ENCODE measurements around the gene FDX2. TPM values are rescaled to one million over a fixed set of nuclear protein-coding genes. Genes with fewer than 3 reads are reported as not detected.

FDX2 gene
- polyA plus RNA-seq, 4 donors: 15.1 to 22.9 (median 18.0) TPM

DNA sequence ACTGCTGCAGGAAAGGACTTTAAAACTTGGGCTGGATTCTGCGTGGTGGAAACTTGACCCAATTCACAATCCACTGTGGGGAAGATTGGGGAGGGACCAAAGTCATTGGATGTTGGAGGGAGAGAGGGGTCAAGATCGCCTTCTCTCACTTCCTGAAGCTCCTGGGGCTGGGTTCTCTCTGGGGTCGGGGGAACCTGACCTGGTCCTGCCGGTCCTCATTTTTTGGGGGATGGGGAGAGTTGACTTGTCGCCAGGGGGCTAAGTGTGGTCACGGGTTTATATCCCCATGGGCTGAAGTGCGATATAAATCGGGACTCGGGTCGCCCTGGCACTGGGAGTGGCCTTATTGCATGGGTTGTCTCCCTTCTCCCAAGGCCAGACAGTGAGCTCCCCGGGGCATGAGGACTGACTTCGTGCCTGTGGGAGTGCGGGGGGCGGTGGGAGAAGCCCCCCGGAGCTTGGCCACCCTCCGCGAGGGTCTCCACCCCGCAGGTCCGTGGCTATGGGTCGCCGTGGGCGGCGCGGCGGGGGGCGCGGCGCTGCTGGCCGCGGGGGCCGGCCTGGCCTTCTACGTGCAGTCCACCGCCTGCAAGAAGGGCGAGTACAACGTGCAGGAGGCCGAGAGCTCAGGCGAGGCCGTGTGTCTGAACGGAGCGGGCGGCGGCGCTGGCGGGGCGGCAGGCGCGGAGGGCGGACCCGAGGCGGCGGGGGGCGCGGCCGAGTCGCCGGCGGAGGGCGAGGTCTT, 19.8 kb downstream of the FDX2 start:
- Histone ChIP-seq H3K9me3 (ENCODE audit: control insufficient read depth in 2 of 2, insufficient read depth in 1 of 2, low read depth in 1 of 2, low read length in 1 of 2) (peaks cover 0 to 8% of the 10 kb centered on the region in 2 donors), H3K4me1 (ENCODE audit: control insufficient read depth in 3 of 3, insufficient read depth in 2 of 3, low read depth in 1 of 3, low read length in 2 of 3) (peaks cover 0 to 24% (median 5%) of the 10 kb centered on the region in 3 donors), H3K4me3 (ENCODE audit: low read depth in 1 of 3, low read length in 3 of 3) (peak overlapping the region in 1 of 3 donors; percentile 29), H3K27me3 (ENCODE audit: control insufficient read depth in 3 of 3, insufficient read depth in 3 of 3, low read length in 3 of 3) (peaks cover 4 to 67% (median 31%) of the 10 kb centered on the region in 3 donors), H3K36me3 (ENCODE audit: control insufficient read depth in 3 of 3, insufficient read depth in 2 of 3, low read depth in 1 of 3, low read length in 3 of 3) (no peaks in the 10 kb centered on the region), H3K27ac (ENCODE audit: low read depth in 1 of 3, low read length in 2 of 3) (no peak overlapping the region)
- DNase-seq: peak in 1 of 2 donors; percentile 59
- no peak for FAIRE-seq
- WGBS, 3 donors: 6 to 7% (median 6%) methylated on average over 30 to 58 of the region's 58 CpGs

DNA sequence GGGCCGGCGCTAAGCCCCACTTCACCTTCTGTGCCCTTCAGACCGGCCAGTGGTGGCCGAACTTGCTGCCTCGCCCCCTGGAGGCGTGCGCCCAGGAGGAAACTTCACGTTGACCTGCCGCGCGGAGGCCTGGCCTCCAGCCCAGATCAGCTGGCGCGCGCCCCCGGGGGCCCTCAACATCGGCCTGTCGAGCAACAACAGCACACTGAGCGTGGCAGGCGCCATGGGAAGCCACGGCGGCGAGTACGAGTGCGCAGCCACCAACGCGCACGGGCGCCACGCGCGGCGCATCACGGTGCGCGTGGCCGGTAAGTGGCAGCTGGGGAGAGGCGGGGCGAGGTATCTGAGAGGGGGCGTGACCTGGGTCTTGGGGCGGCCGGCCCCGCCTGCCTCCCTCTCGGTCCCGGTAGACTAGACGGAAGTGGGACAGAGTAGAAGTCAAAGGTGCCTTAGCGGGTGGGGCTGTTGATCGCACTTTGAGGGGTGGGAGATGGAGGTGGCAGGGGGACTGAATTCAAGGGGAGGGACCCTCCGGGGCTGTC, 20.4 kb downstream of the FDX2 start:
- Histone ChIP-seq H3K4me1 (ENCODE audit: control insufficient read depth in 3 of 3, insufficient read depth in 2 of 3, low read depth in 1 of 3, low read length in 2 of 3) (peaks cover 0 to 30% (median 8%) of the 10 kb centered on the region in 3 donors), H3K9me3 (ENCODE audit: control insufficient read depth in 2 of 2, insufficient read depth in 1 of 2, low read depth in 1 of 2, low read length in 1 of 2) (peaks cover 0 to 11% of the 10 kb centered on the region in 2 donors), H3K4me3 (ENCODE audit: low read depth in 1 of 3, low read length in 3 of 3) (peak overlapping the region in 1 of 3 donors; percentile 29), H3K27me3 (ENCODE audit: control insufficient read depth in 3 of 3, insufficient read depth in 3 of 3, low read length in 3 of 3) (peaks cover 4 to 73% (median 36%) of the 10 kb centered on the region in 3 donors), H3K27ac (ENCODE audit: low read depth in 1 of 3, low read length in 2 of 3) (no peak overlapping the region), H3K36me3 (ENCODE audit: control insufficient read depth in 3 of 3, insufficient read depth in 2 of 3, low read depth in 1 of 3, low read length in 3 of 3) (no peaks in the 10 kb centered on the region)
- FAIRE-seq: no peak
- DNase-seq: peak; percentile 52 to 63
- 1 to 2% (median 2%) methylated on average over 47 to 48 of the region's 48 CpGs for WGBS, 3 donors

DNA sequence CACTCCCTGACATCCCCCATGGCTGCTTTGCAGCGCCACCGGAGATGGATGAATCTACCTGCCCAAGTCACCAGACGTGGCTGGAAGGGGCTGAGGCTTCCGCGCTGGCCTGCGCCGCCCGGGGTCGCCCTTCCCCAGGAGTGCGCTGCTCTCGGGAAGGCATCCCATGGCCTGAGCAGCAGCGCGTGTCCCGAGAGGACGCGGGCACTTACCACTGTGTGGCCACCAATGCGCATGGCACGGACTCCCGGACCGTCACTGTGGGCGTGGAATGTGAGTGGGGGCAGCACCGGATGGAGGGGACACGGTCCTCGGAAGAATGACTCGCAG, 21.5 kb downstream of the FDX2 start:
- peaks cover 0 to 11% of the 10 kb centered on the region in 2 donors for H3K9me3 ChIP-seq (ENCODE audit: control insufficient read depth in 2 of 2, insufficient read depth in 1 of 2, low read depth in 1 of 2, low read length in 1 of 2)
- FAIRE-seq: no peak
- no peaks in the 10 kb centered on the region for H3K36me3 ChIP-seq (ENCODE audit: control insufficient read depth in 3 of 3, insufficient read depth in 2 of 3, low read depth in 1 of 3, low read length in 3 of 3)
- H3K4me3 ChIP-seq (ENCODE audit: low read depth in 1 of 3, low read length in 3 of 3): no peak overlapping the region
- no peak overlapping the region for H3K27ac ChIP-seq (ENCODE audit: low read depth in 1 of 3, low read length in 2 of 3)
- DNase-seq: peak in 1 of 2 donors; percentile 39
- WGBS, 3 donors: 8 to 12% (median 8%) methylated on average over 25 of the region's 25 CpGs
- H3K4me1 ChIP-seq (ENCODE audit: control insufficient read depth in 3 of 3, insufficient read depth in 2 of 3, low read depth in 1 of 3, low read length in 2 of 3): peaks cover 0 to 36% (median 8%) of the 10 kb centered on the region in 3 donors
- peaks cover 4 to 76% (median 43%) of the 10 kb centered on the region in 3 donors for H3K27me3 ChIP-seq (ENCODE audit: control insufficient read depth in 3 of 3, insufficient read depth in 3 of 3, low read length in 3 of 3)

DNA sequence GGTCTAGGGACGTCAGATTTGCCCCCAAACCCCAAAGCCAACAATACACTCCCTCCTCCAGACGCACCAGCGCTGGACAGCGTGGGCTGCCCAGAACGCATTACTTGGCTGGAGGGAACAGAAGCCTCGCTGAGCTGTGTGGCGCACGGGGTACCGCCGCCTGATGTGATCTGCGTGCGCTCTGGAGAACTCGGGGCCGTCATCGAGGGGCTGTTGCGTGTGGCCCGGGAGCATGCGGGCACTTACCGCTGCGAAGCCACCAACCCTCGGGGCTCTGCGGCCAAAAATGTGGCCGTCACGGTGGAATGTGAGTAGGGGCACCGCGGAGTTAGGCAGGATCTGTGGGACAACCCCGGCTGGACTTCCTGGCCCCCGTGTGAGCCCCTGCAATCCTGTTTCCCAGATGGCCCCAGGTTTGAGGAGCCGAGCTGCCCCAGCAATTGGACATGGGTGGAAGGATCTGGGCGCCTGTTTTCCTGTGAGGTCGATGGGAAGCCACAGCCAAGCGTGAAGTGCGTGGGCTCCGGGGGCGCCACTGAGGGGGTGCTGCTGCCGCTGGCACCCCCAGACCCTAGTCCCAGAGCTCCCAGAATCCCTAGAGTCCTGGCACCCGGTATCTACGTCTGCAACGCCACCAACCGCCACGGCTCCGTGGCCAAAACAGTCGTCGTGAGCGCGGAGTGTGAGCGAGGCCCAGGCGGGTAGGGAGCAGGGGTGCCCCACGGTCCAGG, 22.0 kb downstream of the FDX2 start:
- no peaks in the 10 kb centered on the region for H3K36me3 ChIP-seq (ENCODE audit: control insufficient read depth in 3 of 3, insufficient read depth in 2 of 3, low read depth in 1 of 3, low read length in 3 of 3)
- H3K27me3 ChIP-seq (ENCODE audit: control insufficient read depth in 3 of 3, insufficient read depth in 3 of 3, low read length in 3 of 3): peaks cover 4 to 80% (median 45%) of the 10 kb centered on the region in 3 donors
- FAIRE-seq (no peak), DNase-seq (no peak)
- peaks cover 0 to 42% (median 8%) of the 10 kb centered on the region in 3 donors for H3K4me1 ChIP-seq (ENCODE audit: control insufficient read depth in 3 of 3, insufficient read depth in 2 of 3, low read depth in 1 of 3, low read length in 2 of 3)
- H3K9me3 ChIP-seq (ENCODE audit: control insufficient read depth in 2 of 2, insufficient read depth in 1 of 2, low read depth in 1 of 2, low read length in 1 of 2): peaks cover 0 to 11% of the 10 kb centered on the region in 2 donors
- no peak overlapping the region for H3K27ac ChIP-seq (ENCODE audit: low read depth in 1 of 3, low read length in 2 of 3)
- 18 to 30% (median 26%) methylated on average over 48 to 49 of the region's 49 CpGs for whole genome bisulfite sequencing, 3 donors
- no peak overlapping the region for H3K4me3 ChIP-seq (ENCODE audit: low read depth in 1 of 3, low read length in 3 of 3)

DNA sequence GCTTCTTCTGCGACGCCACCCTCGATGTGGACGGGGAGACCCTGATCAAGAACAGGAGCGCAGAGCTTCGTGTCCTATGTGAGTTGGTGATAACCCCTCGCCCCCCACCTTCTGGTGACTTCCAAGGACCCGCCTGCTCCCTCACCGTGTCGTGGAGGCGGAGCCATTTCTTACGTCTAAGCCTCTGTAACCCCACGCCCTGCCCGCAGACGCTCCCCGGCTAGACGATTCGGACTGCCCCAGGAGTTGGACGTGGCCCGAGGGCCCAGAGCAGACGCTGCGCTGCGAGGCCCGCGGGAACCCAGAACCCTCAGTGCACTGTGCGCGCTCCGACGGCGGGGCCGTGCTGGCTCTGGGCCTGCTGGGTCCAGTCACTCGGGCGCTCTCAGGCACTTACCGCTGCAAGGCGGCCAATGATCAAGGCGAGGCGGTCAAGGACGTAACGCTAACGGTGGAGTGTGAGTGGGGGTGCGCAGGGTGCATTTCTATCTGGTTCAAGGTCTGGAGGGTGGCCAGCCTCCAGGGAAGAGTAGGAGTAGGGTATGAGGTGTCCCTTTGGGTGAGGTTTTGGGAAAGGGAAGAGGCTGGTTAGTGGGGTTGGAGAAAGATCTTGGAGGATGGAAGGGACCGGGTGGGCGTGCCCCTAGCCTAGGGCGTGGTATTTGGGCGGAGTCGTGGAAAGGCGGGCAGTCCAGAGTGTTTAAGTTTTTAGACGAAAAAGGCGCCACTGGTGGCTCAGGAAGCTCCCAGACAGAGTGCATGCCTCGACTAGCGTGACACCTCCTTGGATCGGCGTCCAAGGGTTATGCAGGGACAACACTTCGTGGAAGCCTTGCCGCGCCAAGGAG, 22.8 kb downstream of the FDX2 start:
- H3K9me3 ChIP-seq (ENCODE audit: control insufficient read depth in 2 of 2, insufficient read depth in 1 of 2, low read depth in 1 of 2, low read length in 1 of 2): peaks cover 0 to 11% of the 10 kb centered on the region in 2 donors
- no peak for FAIRE-seq
- whole genome bisulfite sequencing, 3 donors: 11 to 18% (median 14%) methylated on average over 54 to 56 of the region's 56 CpGs
- no peak overlapping the region for H3K27ac ChIP-seq (ENCODE audit: low read depth in 1 of 3, low read length in 2 of 3)
- no peaks in the 10 kb centered on the region for H3K36me3 ChIP-seq (ENCODE audit: control insufficient read depth in 3 of 3, insufficient read depth in 2 of 3, low read depth in 1 of 3, low read length in 3 of 3)
- DNase-seq: peak in 1 of 2 donors; percentile 48
- peaks cover 4 to 88% (median 47%) of the 10 kb centered on the region in 3 donors for H3K27me3 ChIP-seq (ENCODE audit: control insufficient read depth in 3 of 3, insufficient read depth in 3 of 3, low read length in 3 of 3)
- peaks cover 0 to 49% (median 8%) of the 10 kb centered on the region in 3 donors for H3K4me1 ChIP-seq (ENCODE audit: control insufficient read depth in 3 of 3, insufficient read depth in 2 of 3, low read depth in 1 of 3, low read length in 2 of 3)
- peak overlapping the region in 2 of 3 donors; percentile 14 to 23 for H3K4me3 ChIP-seq (ENCODE audit: low read depth in 1 of 3, low read length in 3 of 3)

DNA sequence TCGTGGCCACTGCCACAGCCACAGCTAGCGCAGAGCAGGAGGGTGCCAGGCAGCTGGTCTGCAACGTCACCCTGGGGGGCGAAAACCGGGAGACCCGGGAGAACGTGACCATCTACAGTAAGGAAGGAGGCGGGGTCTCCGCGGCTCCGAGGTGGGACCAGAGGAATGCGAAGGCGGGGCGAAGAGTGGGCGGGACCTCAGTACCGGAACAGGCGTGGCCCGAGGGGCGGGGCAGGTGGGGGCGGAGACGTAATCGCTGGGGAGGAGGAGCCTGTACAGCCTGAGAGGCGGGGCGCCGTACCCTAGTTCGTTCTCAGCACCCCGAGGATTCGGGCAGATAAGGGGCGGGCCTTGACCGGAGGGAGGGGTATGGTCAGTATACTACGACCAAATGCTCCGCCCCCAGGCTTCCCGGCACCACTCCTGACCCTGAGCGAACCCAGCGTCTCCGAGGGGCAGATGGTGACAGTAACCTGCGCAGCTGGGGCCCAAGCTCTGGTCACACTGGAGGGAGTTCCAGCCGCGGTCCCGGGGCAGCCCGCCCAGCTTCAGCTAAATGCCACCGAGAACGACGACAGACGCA, 23.5 kb downstream of the FDX2 start:
- Histone ChIP-seq H3K9me3 (ENCODE audit: control insufficient read depth in 2 of 2, insufficient read depth in 1 of 2, low read depth in 1 of 2, low read length in 1 of 2) (peaks cover 0 to 11% of the 10 kb centered on the region in 2 donors), H3K4me1 (ENCODE audit: control insufficient read depth in 3 of 3, insufficient read depth in 2 of 3, low read depth in 1 of 3, low read length in 2 of 3) (peaks cover 0 to 55% (median 8%) of the 10 kb centered on the region in 3 donors), H3K36me3 (ENCODE audit: control insufficient read depth in 3 of 3, insufficient read depth in 2 of 3, low read depth in 1 of 3, low read length in 3 of 3) (no peaks in the 10 kb centered on the region), H3K4me3 (ENCODE audit: low read depth in 1 of 3, low read length in 3 of 3) (peak overlapping the region in 2 of 3 donors; percentile 14 to 23), H3K27me3 (ENCODE audit: control insufficient read depth in 3 of 3, insufficient read depth in 3 of 3, low read length in 3 of 3) (peaks cover 4 to 95% (median 49%) of the 10 kb centered on the region in 3 donors), H3K27ac (ENCODE audit: low read depth in 1 of 3, low read length in 2 of 3) (no peak overlapping the region)
- DNase-seq: peak; percentile 79 to 84
- no peak for FAIRE-seq
- 1 to 3% (median 1%) methylated on average over 43 to 45 of the region's 45 CpGs for WGBS, 3 donors

DNA sequence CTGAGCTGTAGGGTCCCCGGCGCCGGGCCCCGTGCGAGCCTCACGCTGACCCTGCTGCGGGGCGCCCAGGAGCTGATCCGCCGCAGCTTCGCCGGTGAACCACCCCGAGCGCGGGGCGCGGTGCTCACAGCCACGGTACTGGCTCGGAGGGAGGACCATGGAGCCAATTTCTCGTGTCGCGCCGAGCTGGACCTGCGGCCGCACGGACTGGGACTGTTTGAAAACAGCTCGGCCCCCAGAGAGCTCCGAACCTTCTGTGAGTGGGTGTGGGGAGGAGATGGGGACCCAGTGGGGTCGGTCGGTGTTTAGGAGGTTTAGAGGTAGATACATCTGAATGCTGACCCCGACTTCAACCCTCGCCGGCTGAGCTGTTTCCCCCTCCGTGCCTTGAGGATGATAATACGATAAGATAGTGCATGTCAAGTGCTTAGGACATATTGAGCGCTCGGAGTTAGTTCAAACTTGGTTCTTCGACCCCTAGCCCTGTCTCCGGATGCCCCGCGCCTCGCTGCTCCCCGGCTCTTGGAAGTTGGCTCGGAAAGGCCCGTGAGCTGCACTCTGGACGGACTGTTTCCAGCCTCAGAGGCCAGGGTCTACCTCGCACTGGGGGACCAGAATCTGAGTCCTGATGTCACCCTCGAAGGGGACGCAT, 24.1 kb downstream of the FDX2 start:
- Histone ChIP-seq H3K4me1 (ENCODE audit: control insufficient read depth in 3 of 3, insufficient read depth in 2 of 3, low read depth in 1 of 3, low read length in 2 of 3) (peaks cover 0 to 61% (median 8%) of the 10 kb centered on the region in 3 donors), H3K27me3 (ENCODE audit: control insufficient read depth in 3 of 3, insufficient read depth in 3 of 3, low read length in 3 of 3) (peaks cover 4 to 98% (median 47%) of the 10 kb centered on the region in 3 donors), H3K4me3 (ENCODE audit: low read depth in 1 of 3, low read length in 3 of 3) (peak overlapping the region; percentile 14 to 23 (median 19)), H3K9me3 (ENCODE audit: control insufficient read depth in 2 of 2, insufficient read depth in 1 of 2, low read depth in 1 of 2, low read length in 1 of 2) (peaks cover 0 to 11% of the 10 kb centered on the region in 2 donors), H3K36me3 (ENCODE audit: control insufficient read depth in 3 of 3, insufficient read depth in 2 of 3, low read depth in 1 of 3, low read length in 3 of 3) (no peaks in the 10 kb centered on the region), H3K27ac (ENCODE audit: low read depth in 1 of 3, low read length in 2 of 3) (no peak overlapping the region)
- 1 to 3% (median 2%) methylated on average over 48 to 49 of the region's 49 CpGs for WGBS, 3 donors
- DNase-seq (no peak), FAIRE-seq (no peak)

All from small intestine (tissue), 7 donors.